Naive thymus-derived CD4-positive, alpha-beta T cell (primary cell): Measurements from ENCODE around the gene IP6K3. TPM values are rescaled to one million over a fixed set of nuclear protein-coding genes. Genes with fewer than 3 reads are reported as not detected.
A peak's percentile ranks its signal among the peaks of the same experiment; 100 is the strongest.

ENCODE experiments used
- ATAC-seq: fragments of 150-1000 bp; cut with Tn5 transposase; 2 replicates; pipeline ENCODE4 v1.10.0; 2021; ENCODE audit warnings: mild to moderate bottlenecking, moderate library complexity
- CTCF ChIA-PET: fragments of 350-600 bp; sonication (Branson Sonifier 250); formaldehyde crosslinking; loops from one replicate; lab custom pipeline; 2021; ENCODE audit warnings: antibody characterized with exemption; lab: Charles Lee
- POLR2A ChIA-PET: fragments of 350-600 bp; sonication (Branson Sonifier 250); formaldehyde crosslinking; loops from one replicate; lab custom pipeline; 2021; ENCODE audit warnings: antibody characterized with exemption, inconsistent platforms; lab: Charles Lee
- DNase-seq, 9 donors: peaks; one replicate each; pipeline versions ENCODE4 v3.0.0 to v3.0.0-alpha.2; 2020 to 2022; ENCODE audit warnings: mixed read lengths in 1 of 9
- H3K27ac ChIP-seq: one replicate; pipeline ENCODE4 v1.7.0; 2013; ENCODE audit warnings: mild to moderate bottlenecking, low read depth, low read length, moderate library complexity
- H3K27me3 ChIP-seq, 2 donors: one replicate each; pipeline ENCODE4 v1.7.0; 2013; ENCODE audit warnings: low read length in 2 of 2, mild to moderate bottlenecking in 2 of 2, moderate library complexity in 2 of 2; ENCODE audit not compliant: control insufficient read depth in 2 of 2, insufficient read depth in 2 of 2
- H3K36me3 ChIP-seq, 3 experiments: 1 replicate in 2 of 3; 2 replicates in 1 of 3; pipeline ENCODE4 v1.7.0; 2013; ENCODE audit warnings: low read length in 3 of 3, mild to moderate bottlenecking in 3 of 3, moderate library complexity in 1 of 3; ENCODE audit not compliant: insufficient read depth in 3 of 3, control insufficient read depth in 2 of 3
- H3K4me1 ChIP-seq, 2 donors: one replicate each; pipeline ENCODE4 v1.7.0; 2013; ENCODE audit warnings: low read length in 2 of 2, mild to moderate bottlenecking in 2 of 2, moderate library complexity in 1 of 2; ENCODE audit not compliant: control insufficient read depth in 2 of 2, insufficient read depth in 2 of 2
- H3K4me3 ChIP-seq: 2 replicates; pipeline ENCODE4 v1.7.0; 2013; ENCODE audit warnings: mild to moderate bottlenecking, low read length
- H3K9me3 ChIP-seq, 3 experiments: 1 replicate in 2 of 3; 2 replicates in 1 of 3; pipeline ENCODE4 v1.7.0; 2013; ENCODE audit warnings: low read length in 3 of 3; ENCODE audit not compliant: control insufficient read depth in 2 of 3
- H3K27ac Mint-ChIP-seq, 9 donors: one replicate each; pipeline ENCODE4 v1.8.0; 2020 to 2022; ENCODE audit warnings: mixed read lengths in 9 of 9, mild to moderate bottlenecking in 8 of 9, moderate library complexity in 5 of 9, inconsistent platforms in 2 of 9
- H3K27me3 Mint-ChIP-seq, 5 donors: one replicate each; pipeline ENCODE4 v1.8.0; 2021 to 2022; ENCODE audit warnings: mixed read lengths in 5 of 5, mild to moderate bottlenecking in 1 of 5
- H3K36me3 Mint-ChIP-seq, 5 donors: one replicate each; pipeline ENCODE4 v1.8.0; 2020 to 2022; ENCODE audit warnings: mixed read lengths in 5 of 5, mild to moderate bottlenecking in 3 of 5, inconsistent platforms in 1 of 5
- H3K4me1 Mint-ChIP-seq, 7 donors: one replicate each; pipeline ENCODE4 v1.8.0; 2020 to 2022; ENCODE audit warnings: mixed read lengths in 7 of 7, mild to moderate bottlenecking in 3 of 7, inconsistent platforms in 1 of 7
- H3K4me3 Mint-ChIP-seq, 10 donors: one replicate each; pipeline ENCODE4 v1.8.0; 2020 to 2022; ENCODE audit warnings: mild to moderate bottlenecking in 10 of 10, mixed read lengths in 10 of 10, moderate library complexity in 6 of 10, inconsistent platforms in 2 of 10
- H3K9me3 Mint-ChIP-seq, 11 donors: one replicate each; pipeline ENCODE4 v1.8.0; 2020 to 2022; ENCODE audit warnings: mixed read lengths in 11 of 11, mild to moderate bottlenecking in 4 of 11, inconsistent platforms in 1 of 11, moderate library complexity in 1 of 11
- intact Hi-C, 2 donors: fragments of 100-400 bp; cut with micrococcal nuclease; formaldehyde crosslinking; loops; one replicate each; pipeline ENCODE4 v1.15.1; 2023
- microRNA-seq: library from miRNA; unstranded; fragments of <30 nt; microRNA quantifications from one replicate; pipeline ENCODE4 v1.2.0, GENCODE V29; 2022; ENCODE audit warnings: borderline microRNAs expressed
- polyA plus RNA-seq, 2 donors: library from polyadenylated mRNA; unstranded; fragments of 300-500 nt; fragmentation: Illumina TruSeq; gene quantifications; one replicate each; pipeline ENCODE4 v1.2.3, GENCODE V29; 2021
- total RNA-seq, 6 experiments: library from RNA in 5 of 6; stranded (reverse) in 5 of 6; gene quantifications; 1 replicate in 5 of 6; 2 replicates in 1 of 6; pipeline ENCODE4 v1.2.3 and lab custom pipeline; 2021 to 2026

IP6K3 gene
- total and polyA plus RNA-seq, 7 experiments from 2014 or later, result not detected

GRCh38 chr6:33673851-33674250 lies 72.9 kb downstream of the IP6K3 start:
- Mint-ChIP-seq H3K9me3 (no peaks in the 10 kb centered on the region), H3K36me3 (peaks cover 0 to 40% (median 15%) of the 10 kb centered on the region in 5 donors), H3K27ac (no peak overlapping the region), H3K4me1 (peaks cover 0 to 9% (median 9%) of the 10 kb centered on the region in 7 donors), H3K4me3 (no peak overlapping the region), H3K27me3 (no peaks in the 10 kb centered on the region)
- Histone ChIP-seq H3K27me3 (no peaks in the 10 kb centered on the region), H3K9me3 (no peaks in the 10 kb centered on the region), H3K4me3 (no peak overlapping the region), H3K27ac (no peak overlapping the region), H3K36me3 (peaks cover 8 to 98% (median 26%) of the 10 kb centered on the region in 3 experiments), H3K4me1 (peaks cover 0 to 6% of the 10 kb centered on the region in 2 donors)
- ChIA-PET POLR2A (interaction anchor here (0.6 kb wide), 1 partner anchor 255 kb away, joined by 3 read pairs; no protein-coding TSS in a partner anchor), CTCF (no interaction called here)
- intact Hi-C loops, result no loop called here
- DNase-seq (no peak), ATAC-seq (no peak)

- H3K4me3 ChIP-seq, result no peak overlapping the region
- H3K9me3 ChIP-seq, result no peaks in the 10 kb centered on the region
- no peaks in the 10 kb centered on the region for H3K27me3 Mint-ChIP-seq
- ATAC-seq, result no peak
- DNase-seq, result no peak
- H3K36me3 ChIP-seq, result peaks cover 8 to 98% (median 26%) of the 10 kb centered on the region in 3 experiments
- peaks cover 0 to 12% of the 10 kb centered on the region in 2 donors for H3K4me1 ChIP-seq
- H3K27ac Mint-ChIP-seq, result no peak overlapping the region
- H3K27ac ChIP-seq, result no peak overlapping the region
- no peaks in the 10 kb centered on the region for H3K27me3 ChIP-seq
- peaks cover 3 to 19% (median 15%) of the 10 kb centered on the region in 7 donors for H3K4me1 Mint-ChIP-seq
- no peak overlapping the region for H3K4me3 Mint-ChIP-seq
- ChIA-PET CTCF (interaction anchor here (0.6 kb wide), 1 partner anchor 83 kb away, joined by 4 read pairs; no protein-coding TSS in a partner anchor), POLR2A (interaction anchor here (1.0 kb wide), 1 partner anchor 90 kb away, joined by 3 read pairs; no protein-coding TSS in a partner anchor)
- intact Hi-C loops, result no loop called here
- no peaks in the 10 kb centered on the region for H3K9me3 Mint-ChIP-seq
- H3K36me3 Mint-ChIP-seq, result peaks cover 3 to 43% (median 18%) of the 10 kb centered on the region in 5 donors
These were observed 73.9 kb downstream of the IP6K3 start for GRCh38 chr6:33672808-33673207.

DNA sequence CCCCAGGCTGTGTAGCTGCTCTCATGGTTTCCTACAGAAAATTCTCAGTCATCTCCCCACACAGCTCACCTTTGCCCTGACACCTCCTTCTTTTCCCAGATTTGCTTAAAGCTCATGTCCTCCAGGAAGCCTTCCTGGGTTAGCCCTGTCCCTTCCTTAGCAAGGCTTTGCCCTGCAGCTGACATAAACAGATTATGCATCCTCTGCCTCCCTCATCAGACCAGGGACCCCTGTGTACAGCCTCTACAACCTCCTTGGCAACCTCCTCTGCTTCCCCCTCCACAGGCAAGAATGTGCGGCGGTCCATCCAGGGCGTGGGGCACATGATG lies 75.0 kb downstream of the IP6K3 start:
- ChIA-PET POLR2A (interaction anchor here (1.8 kb wide), 1 partner anchor 24 kb away, joined by 4 read pairs; no protein-coding TSS in a partner anchor), CTCF (no interaction called here)
- Histone ChIP-seq H3K4me1 (peaks cover 0 to 12% of the 10 kb centered on the region in 2 donors), H3K4me3 (no peak overlapping the region), H3K9me3 (no peaks in the 10 kb centered on the region), H3K27me3 (no peaks in the 10 kb centered on the region), H3K36me3 (peaks cover 8 to 98% (median 25%) of the 10 kb centered on the region in 3 experiments), H3K27ac (no peak overlapping the region)
- DNase-seq (no peak), ATAC-seq (no peak)
- peak overlapping the region in 2 of 9 donors; percentile 68 to 70 for H3K27ac Mint-ChIP-seq
- H3K27me3 Mint-ChIP-seq, result no peaks in the 10 kb centered on the region
- H3K4me3 Mint-ChIP-seq, result no peak overlapping the region
- H3K36me3 Mint-ChIP-seq, result peaks cover 2 to 43% (median 15%) of the 10 kb centered on the region in 5 donors
- peaks cover 3 to 19% (median 15%) of the 10 kb centered on the region in 7 donors for H3K4me1 Mint-ChIP-seq
- H3K9me3 Mint-ChIP-seq, result no peaks in the 10 kb centered on the region
- intact Hi-C loops, result no loop called here

Small RNA genes lying within 50 kb of the gene (microRNA-seq; reads per million reads assigned to microRNA genes)
- 2.1 reads per million for gene MIR3934

Other genes with a start within 250 kb of the IP6K3 start
- 10 to 100 TPM; 16.9 to 78.8 (median 22.0) TPM for gene BAK1, start 166.6 kb downstream of the IP6K3 start, total RNA-seq
- 10 to 100 TPM in 1 of 2 donors, 1 to 10 TPM in 1; 9.6 to 21.7 TPM for gene BAK1, start 166.6 kb downstream of the IP6K3 start, polyA plus RNA-seq
- 10 to 100 TPM; 35.6 to 65.7 (median 47.7) TPM for gene ITPR3, start 125.6 kb downstream of the IP6K3 start, total RNA-seq
- 1 to 10 TPM; 1.7 to 7.3 TPM for gene ITPR3, start 125.6 kb downstream of the IP6K3 start, polyA plus RNA-seq
- 10 to 100 TPM; 15.7 to 79.8 (median 23.0) TPM for gene UQCC2, start 35.2 kb downstream of the IP6K3 start, total RNA-seq
- 10 to 100 TPM; 34.1 to 50.0 TPM for gene UQCC2, start 35.2 kb downstream of the IP6K3 start, polyA plus RNA-seq
- gene LEMD2, start 42.2 kb upstream of the IP6K3 start, total RNA-seq, result 100 to 1,000 TPM in 4 of 5 experiments, 10 to 100 TPM in 1; 71.4 to 124 (median 118) TPM
- 10 to 100 TPM; 27.0 to 46.6 TPM for gene LEMD2, start 42.2 kb upstream of the IP6K3 start, polyA plus RNA-seq
- not detected for gene MLN, start 57.1 kb upstream of the IP6K3 start, total RNA-seq
- gene MLN, start 57.1 kb upstream of the IP6K3 start, polyA plus RNA-seq, result not detected